ENCODE measurements around the gene RHOT2. TPM values are rescaled to one million over a fixed set of nuclear protein-coding genes. Genes with fewer than 3 reads are reported as not detected.

Gene RHOT2
- total and polyA plus RNA-seq, 9 of the 15 experiments (the other 6 are each of a cell fraction or from before 2014, with no cell fraction given), result 5.0 to 373 (median 112) TPM

GRCh38 chr16:660459-661183, 7.3 kb upstream of the RHOT2 start (continued):
- no peak for TF ChIP-seq TSHZ1 (CRISPR knock-in tag; IDR thresholded peaks at IDR 0.05)
- TF ChIP-seq CREB3 (tag; conservative IDR thresholded peaks at IDR 0.05; ENCODE audit: low read depth), result no peak
- TF ChIP-seq SETDB1 (IDR thresholded peaks at IDR 0.05; ENCODE audit: low read length), result no peak
- peak; percentile 49 to 72; a peak in 2 of 4 replicates for TF ChIP-seq MNT (conservative IDR thresholded peaks at IDR 0.05)
- TF ChIP-seq ZNF23 (CRISPR knock-in tag; IDR thresholded peaks at IDR 0.05), result no peak
- no peak for TF ChIP-seq ZNF146 (CRISPR knock-in tag; IDR thresholded peaks at IDR 0.05; ENCODE audit: unreplicated experiment)
- TF ChIP-seq RBM15 (IDR thresholded peaks at IDR 0.05; ENCODE audit: insufficient read depth, low read length), result no peak
- TF ChIP-seq CREB1 (IDR thresholded peaks at IDR 0.05), result peak; percentile 40; the same call in 1 of the 2 replicates
- no peak; the same call in 1 of the 2 replicates for TF ChIP-seq CREB1 (CRISPR knock-in tag; IDR thresholded peaks at IDR 0.05)
- TF ChIP-seq RBFOX2 (IDR thresholded peaks at IDR 0.05; ENCODE audit: low read depth, low read length), result peak; percentile 74
- TF ChIP-seq RBM22 (IDR thresholded peaks at IDR 0.05; ENCODE audit: low read depth, low read length, poor library complexity, severe bottlenecking), result no peak
- TF ChIP-seq CXXC5 (CRISPR knock-in tag; IDR thresholded peaks at IDR 0.05), result peak; percentile 47
- TF ChIP-seq ZNF778 (CRISPR knock-in tag; IDR thresholded peaks at IDR 0.05), result no peak
- TF ChIP-seq PHTF2 (CRISPR knock-in tag; IDR thresholded peaks at IDR 0.05), result no peak
- TF ChIP-seq, protein P1, sequence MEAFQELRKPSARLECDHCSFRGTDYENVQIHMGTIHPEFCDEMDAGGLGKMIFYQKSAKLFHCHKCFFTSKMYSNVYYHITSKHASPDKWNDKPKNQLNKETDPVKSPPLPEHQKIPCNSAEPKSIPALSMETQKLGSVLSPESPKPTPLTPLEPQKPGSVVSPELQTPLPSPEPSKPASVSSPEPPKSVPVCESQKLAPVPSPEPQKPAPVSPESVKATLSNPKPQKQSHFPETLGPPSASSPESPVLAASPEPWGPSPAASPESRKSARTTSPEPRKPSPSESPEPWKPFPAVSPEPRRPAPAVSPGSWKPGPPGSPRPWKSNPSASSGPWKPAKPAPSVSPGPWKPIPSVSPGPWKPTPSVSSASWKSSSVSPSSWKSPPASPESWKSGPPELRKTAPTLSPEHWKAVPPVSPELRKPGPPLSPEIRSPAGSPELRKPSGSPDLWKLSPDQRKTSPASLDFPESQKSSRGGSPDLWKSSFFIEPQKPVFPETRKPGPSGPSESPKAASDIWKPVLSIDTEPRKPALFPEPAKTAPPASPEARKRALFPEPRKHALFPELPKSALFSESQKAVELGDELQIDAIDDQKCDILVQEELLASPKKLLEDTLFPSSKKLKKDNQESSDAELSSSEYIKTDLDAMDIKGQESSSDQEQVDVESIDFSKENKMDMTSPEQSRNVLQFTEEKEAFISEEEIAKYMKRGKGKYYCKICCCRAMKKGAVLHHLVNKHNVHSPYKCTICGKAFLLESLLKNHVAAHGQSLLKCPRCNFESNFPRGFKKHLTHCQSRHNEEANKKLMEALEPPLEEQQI (IDR thresholded peaks at IDR 0.05), result no peak
- TF ChIP-seq NR3C1 (CRISPR knock-in tag; IDR thresholded peaks at IDR 0.05), result no peak
- no peak for TF ChIP-seq PHF20 (IDR thresholded peaks at IDR 0.05; ENCODE audit: partially characterized antibody)

All from K562 (cell line).